ENCODE data around the gene DLG5. TPM values are rescaled to one million over a fixed set of nuclear protein-coding genes. Genes with fewer than 3 reads are reported as not detected.

The DLG5 gene
- total RNA-seq, 1 donor from 2014 or later = 64.5 TPM

DNA sequence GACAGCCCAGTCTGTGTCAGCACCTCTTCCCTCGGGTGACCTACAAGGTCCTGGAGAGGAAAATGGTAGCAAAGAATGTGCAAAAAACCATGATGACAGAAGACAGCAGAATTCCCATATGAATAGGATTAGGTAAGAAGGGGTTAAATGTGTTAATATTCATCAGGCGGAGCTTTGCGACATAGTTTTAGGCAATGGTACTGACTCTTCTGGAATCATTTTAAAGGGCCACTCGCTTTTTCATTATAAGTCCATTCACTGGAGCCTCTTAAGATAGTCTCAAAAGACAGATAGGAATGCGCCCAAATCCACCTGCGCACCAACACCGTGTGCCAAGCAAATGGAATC, 38.2 kb downstream of the DLG5 start:
- peaks cover 6% of the 10 kb centered on the region for H3K36me3 Mint-ChIP-seq (ENCODE audit: low read depth, unreplicated experiment)
- no peaks in the 10 kb centered on the region for H3K9me3 Mint-ChIP-seq (ENCODE audit: unreplicated experiment)
- TF ChIP-seq, protein P1, sequence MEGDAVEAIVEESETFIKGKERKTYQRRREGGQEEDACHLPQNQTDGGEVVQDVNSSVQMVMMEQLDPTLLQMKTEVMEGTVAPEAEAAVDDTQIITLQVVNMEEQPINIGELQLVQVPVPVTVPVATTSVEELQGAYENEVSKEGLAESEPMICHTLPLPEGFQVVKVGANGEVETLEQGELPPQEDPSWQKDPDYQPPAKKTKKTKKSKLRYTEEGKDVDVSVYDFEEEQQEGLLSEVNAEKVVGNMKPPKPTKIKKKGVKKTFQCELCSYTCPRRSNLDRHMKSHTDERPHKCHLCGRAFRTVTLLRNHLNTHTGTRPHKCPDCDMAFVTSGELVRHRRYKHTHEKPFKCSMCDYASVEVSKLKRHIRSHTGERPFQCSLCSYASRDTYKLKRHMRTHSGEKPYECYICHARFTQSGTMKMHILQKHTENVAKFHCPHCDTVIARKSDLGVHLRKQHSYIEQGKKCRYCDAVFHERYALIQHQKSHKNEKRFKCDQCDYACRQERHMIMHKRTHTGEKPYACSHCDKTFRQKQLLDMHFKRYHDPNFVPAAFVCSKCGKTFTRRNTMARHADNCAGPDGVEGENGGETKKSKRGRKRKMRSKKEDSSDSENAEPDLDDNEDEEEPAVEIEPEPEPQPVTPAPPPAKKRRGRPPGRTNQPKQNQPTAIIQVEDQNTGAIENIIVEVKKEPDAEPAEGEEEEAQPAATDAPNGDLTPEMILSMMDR (IDR thresholded peaks at IDR 0.05; ENCODE audit: unreplicated experiment) = no peak
- H3K27me3 Mint-ChIP-seq (ENCODE audit: unreplicated experiment) = peaks cover 8% of the 10 kb centered on the region
- no peak for DNase-seq (ENCODE audit: low spot score)
- peaks cover 50% of the 10 kb centered on the region for H3K4me1 Mint-ChIP-seq (ENCODE audit: unreplicated experiment)
- no peak overlapping the region for H3K4me3 Mint-ChIP-seq (ENCODE audit: unreplicated experiment)
- no peak overlapping the region for H3K27ac Mint-ChIP-seq (ENCODE audit: unreplicated experiment)

DNA sequence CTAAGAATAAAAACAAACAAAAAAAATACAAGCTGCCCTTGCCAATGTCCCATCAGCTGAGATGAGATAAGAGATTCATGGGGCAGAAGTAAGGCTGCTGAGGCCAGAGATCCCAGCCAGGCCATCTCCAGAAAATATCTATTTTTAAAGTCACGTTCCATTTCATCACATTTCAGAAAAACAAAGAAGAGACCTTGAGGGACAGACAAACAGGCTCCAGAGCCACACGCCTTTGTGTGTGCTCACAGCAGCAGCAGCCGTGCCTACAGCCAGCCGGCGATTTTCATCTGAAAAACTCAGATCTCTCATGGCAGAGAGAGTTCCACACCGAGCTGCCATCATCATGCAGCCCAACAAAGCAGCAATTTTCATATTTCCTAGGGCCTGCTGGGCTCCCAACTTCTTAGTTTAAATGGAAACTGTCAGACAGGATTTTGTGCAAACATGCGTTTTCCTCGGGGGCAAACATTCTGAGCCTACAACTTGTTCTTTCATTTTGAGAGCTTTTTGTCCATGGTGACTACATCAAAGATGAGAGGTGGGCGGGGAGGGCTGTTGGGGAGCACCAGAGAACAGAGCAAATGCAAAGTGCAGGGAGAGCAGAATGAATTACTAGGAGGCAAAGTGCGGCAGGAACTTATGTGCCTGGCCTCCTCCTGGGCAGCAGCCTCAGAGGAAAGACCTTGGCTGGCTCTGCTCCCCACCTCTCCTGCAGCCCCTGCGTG, 38.8 kb downstream of the DLG5 start:
- no peak overlapping the region for H3K27ac Mint-ChIP-seq (ENCODE audit: unreplicated experiment)
- peaks cover 9% of the 10 kb centered on the region for H3K27me3 Mint-ChIP-seq (ENCODE audit: unreplicated experiment)
- no peak for DNase-seq (ENCODE audit: low spot score)
- TF ChIP-seq, protein P1 (IDR thresholded peaks at IDR 0.05; ENCODE audit: unreplicated experiment) = no peak
- no peak overlapping the region for H3K4me3 Mint-ChIP-seq (ENCODE audit: unreplicated experiment)
- peaks cover 5% of the 10 kb centered on the region for H3K36me3 Mint-ChIP-seq (ENCODE audit: low read depth, unreplicated experiment)
- H3K4me1 Mint-ChIP-seq (ENCODE audit: unreplicated experiment) = peaks cover 49% of the 10 kb centered on the region
- H3K9me3 Mint-ChIP-seq (ENCODE audit: unreplicated experiment) = no peaks in the 10 kb centered on the region

DNA sequence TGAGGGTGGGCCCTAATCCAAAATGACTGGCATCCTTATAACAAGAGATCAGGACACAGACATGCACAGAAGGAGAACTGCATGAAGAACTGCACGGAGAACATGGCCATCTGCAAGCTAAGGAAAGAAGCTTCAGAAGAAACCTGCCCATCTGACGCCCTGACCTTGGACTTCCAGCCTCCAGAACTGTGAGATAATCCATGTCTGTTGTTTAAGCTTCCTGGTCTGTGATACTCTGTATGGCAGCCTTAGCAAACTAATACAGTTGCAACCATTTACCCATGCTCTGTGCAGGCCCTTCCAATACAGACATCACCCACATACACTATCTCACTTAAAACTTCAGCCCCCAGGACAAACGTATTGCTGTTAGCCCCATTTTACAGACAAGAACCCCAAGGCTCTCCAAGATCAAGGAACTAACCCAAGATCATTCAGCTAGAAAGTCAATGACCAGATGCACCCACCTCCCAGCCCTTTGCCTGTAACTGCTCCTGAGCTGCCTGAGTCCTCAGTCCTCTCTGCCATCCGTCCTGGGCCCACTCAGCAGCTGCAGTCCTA, 39.7 kb downstream of the DLG5 start:
- H3K36me3 Mint-ChIP-seq (ENCODE audit: low read depth, unreplicated experiment) = peaks cover 4% of the 10 kb centered on the region
- peaks cover 9% of the 10 kb centered on the region for H3K27me3 Mint-ChIP-seq (ENCODE audit: unreplicated experiment)
- no peak for DNase-seq (ENCODE audit: low spot score)
- no peak overlapping the region for H3K4me3 Mint-ChIP-seq (ENCODE audit: unreplicated experiment)
- H3K9me3 Mint-ChIP-seq (ENCODE audit: unreplicated experiment) = no peaks in the 10 kb centered on the region
- TF ChIP-seq, protein P1 (IDR thresholded peaks at IDR 0.05; ENCODE audit: unreplicated experiment) = no peak
- H3K4me1 Mint-ChIP-seq (ENCODE audit: unreplicated experiment) = peaks cover 52% of the 10 kb centered on the region
- H3K27ac Mint-ChIP-seq (ENCODE audit: unreplicated experiment) = no peak overlapping the region

DNA sequence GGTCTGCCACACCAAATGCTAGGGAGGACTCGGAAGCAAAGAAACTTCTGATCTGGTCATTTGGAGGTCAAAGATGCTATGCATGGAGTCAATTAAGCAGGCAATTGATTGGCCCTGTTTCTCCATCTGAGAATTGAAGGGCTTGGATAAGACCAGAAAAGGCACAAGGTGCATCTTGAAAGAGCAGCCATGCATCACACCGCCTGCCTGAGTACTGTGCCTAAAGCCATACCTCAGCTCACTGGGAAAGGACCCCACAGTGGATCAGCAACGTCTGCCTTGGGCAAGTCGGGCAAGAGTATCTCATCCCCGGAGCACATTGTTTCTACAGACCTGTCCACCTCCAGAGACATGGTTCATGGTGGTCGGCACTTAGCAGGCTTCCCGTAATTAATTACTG, 42.4 kb downstream of the DLG5 start:
- no peak overlapping the region for H3K4me3 Mint-ChIP-seq (ENCODE audit: unreplicated experiment)
- peaks cover 13% of the 10 kb centered on the region for H3K36me3 Mint-ChIP-seq (ENCODE audit: low read depth, unreplicated experiment)
- peaks cover 49% of the 10 kb centered on the region for H3K4me1 Mint-ChIP-seq (ENCODE audit: unreplicated experiment)
- peaks cover 6% of the 10 kb centered on the region for H3K27me3 Mint-ChIP-seq (ENCODE audit: unreplicated experiment)
- no peak for DNase-seq (ENCODE audit: low spot score)
- H3K9me3 Mint-ChIP-seq (ENCODE audit: unreplicated experiment) = no peaks in the 10 kb centered on the region
- no peak overlapping the region for H3K27ac Mint-ChIP-seq (ENCODE audit: unreplicated experiment)
- TF ChIP-seq, protein P1 (IDR thresholded peaks at IDR 0.05; ENCODE audit: unreplicated experiment) = no peak

DNA sequence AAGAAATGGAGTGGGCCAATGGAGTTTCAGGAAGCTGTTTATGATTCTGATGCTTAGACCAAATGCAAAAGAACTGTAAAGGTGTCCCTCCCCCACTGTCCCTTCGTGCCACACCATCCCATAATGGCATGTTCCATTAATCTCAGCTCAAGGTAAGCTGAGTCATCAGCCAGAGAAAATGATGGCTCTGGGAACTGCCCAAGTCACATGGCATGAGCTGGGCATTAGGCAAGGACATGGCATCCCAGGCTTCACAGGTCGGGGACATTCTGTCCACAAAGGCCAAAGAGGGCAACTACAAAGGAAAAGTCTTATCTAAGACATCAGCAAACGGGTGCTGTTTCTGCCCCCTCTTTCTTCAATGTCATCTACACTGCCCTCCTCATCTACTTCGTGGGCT, 44.9 kb downstream of the DLG5 start:
- peaks cover 57% of the 10 kb centered on the region for H3K4me1 Mint-ChIP-seq (ENCODE audit: unreplicated experiment)
- TF ChIP-seq, protein P1 (IDR thresholded peaks at IDR 0.05; ENCODE audit: unreplicated experiment) = no peak

More for the DNA sequence above, 44.9 kb downstream of the DLG5 start:
- H3K27ac Mint-ChIP-seq (ENCODE audit: unreplicated experiment) = no peak overlapping the region
- peaks cover 13% of the 10 kb centered on the region for H3K36me3 Mint-ChIP-seq (ENCODE audit: low read depth, unreplicated experiment)
- no peaks in the 10 kb centered on the region for H3K9me3 Mint-ChIP-seq (ENCODE audit: unreplicated experiment)
- peaks cover 10% of the 10 kb centered on the region for H3K27me3 Mint-ChIP-seq (ENCODE audit: unreplicated experiment)
- no peak for DNase-seq (ENCODE audit: low spot score)
- no peak overlapping the region for H3K4me3 Mint-ChIP-seq (ENCODE audit: unreplicated experiment)

All from endothelial cell (in vitro differentiated cells).